HG02571 (cell line): ENCODE data around the gene SNX2.
"Not testable (repeated sequence)": the region's sequence is repeated elsewhere in the genome, so short reads cannot be mapped to it uniquely, and the experiment has no call there.

Experiments
- ATAC-seq: cut with Tn5 transposase; IDR thresholded peaks from one replicate; pipeline ENCODE4 v1.9.1; 2021; ENCODE audit warnings: mild to moderate bottlenecking, moderate library complexity; ENCODE audit not compliant: unreplicated experiment

Gene SNX2

DNA sequence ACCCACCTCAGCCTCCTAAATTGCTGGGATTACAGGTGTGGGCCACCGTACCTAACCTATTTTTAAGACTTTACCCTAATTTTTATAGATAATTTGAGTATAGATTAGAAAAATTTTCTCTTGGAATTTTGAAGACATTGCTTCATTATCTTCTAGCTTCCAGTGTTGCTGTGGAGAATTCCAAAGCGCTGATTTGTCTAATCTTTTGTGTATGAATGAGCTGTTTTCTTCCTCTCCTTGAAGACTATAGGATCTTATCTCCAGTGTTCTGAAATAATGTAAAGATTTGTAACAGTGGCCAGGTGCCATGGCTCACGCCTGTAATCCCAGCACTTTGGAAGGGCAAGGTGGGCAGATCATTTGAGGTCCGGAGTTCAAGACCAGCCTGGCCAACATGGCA, 64.9 kb downstream of the SNX2 start:
- no peak for ATAC-seq

DNA sequence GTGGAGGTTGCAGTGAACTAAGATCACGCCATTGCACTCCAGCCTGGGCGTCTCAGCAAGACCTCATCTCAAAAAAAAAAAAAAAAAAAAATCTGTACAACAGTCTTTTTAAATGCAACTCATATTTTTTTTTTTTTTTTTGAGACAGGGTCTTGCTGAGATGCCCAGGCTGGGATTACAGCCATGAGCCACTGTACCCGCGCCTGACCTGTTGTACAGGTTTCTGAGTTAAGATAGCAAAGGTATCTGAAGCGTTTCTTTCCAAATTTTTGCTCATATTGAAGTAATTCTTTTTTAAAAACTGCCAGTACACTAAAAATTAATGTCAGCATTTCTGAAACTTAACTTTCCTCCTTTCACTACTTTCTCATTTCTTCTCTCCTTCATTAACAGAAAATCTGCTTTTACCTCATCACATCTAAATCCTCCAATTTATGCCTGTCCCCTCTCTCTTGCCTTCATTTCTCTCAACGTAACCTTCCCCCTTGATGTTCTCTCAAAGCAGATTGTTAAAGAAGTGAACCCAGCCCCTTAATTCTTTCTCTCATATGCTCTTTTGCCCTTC, 67.2 kb downstream of the SNX2 start:
- ATAC-seq: no peak

DNA sequence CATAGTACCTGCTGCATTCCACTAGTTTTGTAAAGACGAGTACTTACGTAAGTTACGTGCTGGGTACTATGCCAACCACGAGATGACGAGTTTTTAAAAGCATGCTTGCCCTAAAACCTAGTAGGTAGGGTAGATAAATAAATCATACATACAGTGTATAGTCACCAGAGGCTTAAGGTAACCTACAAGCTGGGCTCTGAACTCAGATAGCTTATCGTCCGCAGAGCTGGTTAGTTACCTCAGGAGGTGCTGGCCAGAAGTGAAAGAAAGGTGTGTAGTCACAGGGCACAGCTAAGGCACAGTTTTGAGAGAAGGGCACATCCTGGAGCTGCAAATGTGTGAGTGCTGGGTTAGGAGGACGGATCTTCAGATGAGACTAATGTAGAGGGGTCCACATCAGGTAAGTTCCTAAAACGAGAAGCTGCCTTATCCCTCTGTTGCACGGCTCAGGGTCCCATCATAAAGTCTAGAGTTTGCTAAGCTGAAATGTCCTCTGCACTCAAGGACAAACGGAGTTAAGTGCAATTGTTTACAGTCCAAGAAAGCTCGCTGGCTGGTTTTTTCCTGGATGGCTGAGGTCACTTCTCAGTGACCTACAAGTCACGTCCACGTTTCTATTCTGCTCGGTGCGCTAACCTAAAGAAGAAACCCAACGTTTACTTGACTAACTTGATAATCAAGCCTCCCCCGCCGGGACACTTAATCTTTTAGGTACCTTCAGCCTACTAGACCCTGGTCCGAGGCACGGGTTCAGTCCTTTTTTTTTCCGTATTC, 69.4 kb downstream of the SNX2 start:
- ATAC-seq: peak; percentile 7

DNA sequence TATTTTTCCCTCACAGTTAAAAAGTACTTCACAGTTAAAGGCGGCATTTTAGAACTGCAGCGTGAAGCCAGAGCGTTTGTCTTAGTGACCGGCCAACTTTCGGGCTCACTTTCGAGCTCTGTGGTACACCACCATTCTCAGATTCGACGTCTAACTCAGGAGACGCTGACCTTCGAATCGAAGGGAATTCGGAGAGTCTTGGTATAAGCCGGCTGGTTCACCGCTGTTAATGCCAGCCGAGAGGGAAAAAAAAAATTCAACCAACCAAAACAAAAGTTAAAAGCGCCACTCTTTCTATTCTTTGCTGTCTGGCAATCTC, 70.0 kb downstream of the SNX2 start:
- peak; percentile 48 for ATAC-seq

DNA sequence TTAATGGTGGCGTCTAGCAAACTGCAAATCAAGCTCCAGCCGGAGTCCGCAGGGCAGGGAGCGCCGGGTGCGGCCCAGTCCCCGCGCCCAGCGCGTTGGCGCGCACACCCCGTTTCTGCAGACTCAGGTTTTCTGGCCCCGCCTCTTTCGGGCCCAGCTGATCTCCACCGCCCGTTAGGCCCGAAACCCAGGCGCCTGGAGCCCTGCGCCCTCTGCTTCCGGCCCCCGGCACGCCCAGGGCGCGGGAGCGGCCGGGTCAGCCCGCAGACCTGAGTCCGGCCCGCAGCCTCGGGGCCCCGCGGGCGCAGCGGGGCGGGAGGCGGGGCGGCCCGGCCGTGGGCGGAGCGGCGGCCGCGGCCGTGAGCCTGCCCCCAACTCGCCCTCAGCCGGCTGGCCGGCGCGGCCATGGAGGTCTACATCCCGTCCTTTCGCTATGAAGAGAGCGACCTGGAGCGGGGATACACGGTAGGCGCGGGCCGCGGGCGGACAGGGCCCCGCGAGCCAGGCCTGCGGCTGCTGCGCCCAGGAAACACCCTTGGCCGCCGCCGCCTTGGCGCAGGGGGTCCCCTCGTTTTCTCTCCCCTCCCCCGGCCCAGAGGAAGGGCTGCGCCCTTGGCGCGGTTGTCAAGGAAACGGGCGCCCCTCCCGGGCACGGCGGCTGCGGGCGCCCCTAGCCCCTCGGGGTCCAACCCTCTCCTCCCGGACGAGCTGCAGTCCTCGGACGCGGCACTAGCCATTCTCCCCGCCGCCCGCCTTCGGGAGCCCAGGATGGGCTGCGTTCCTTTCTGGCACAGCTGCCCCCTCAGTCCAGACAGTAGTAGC, 70.6 kb downstream of the SNX2 start, which contains the start of gene SNX24:
TSS of gene SNX24 (plus strand) at position 385 of the 822 bp plus-strand sequence. CDS start at position 406, 21 bp downstream.
- peak; percentile 75 for ATAC-seq

DNA sequence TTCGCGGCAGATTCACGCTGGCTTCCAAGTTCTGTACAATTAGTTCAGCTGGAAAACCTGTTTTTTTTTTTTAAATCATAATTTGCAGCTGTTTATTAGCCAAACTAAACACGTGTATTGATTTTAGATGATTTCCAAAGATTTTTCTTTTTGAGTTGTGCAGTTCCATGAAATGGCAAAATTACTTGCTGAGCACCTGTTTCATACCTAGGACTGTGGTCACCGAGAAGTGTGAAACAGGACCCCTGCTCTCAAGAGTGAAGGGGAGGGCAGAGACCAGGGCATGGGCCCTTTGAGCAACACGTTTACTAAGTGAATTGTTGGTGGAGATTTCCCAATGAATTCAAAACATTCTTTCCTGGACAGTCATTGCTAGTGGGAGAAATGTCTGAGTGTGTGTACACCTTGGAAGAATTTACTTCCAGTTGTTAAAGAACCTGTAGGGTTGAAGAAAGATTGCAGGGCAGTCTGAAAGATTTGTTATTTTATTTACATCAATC, 71.2 kb downstream of the SNX2 start:
- ATAC-seq: no peak

DNA sequence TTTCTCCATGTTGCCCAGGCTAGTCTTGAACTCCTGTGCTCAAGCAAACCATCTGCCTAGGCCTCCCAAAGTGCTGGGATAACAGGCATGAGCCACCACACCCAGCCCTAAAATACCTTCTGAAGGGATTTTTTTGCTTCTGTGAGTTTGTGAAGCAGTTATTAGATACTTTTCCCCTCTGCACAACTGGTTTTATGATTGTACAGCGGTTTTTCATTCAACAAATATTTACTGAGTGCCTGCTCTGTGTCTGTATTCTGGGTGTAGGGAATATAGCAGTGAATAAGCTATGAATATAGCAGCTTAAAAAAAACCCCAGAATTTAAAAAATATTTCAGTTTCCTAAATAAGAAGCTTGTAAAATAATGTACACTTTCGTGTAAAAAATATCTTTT, 72.8 kb downstream of the SNX2 start:
- ATAC-seq: no peak

DNA sequence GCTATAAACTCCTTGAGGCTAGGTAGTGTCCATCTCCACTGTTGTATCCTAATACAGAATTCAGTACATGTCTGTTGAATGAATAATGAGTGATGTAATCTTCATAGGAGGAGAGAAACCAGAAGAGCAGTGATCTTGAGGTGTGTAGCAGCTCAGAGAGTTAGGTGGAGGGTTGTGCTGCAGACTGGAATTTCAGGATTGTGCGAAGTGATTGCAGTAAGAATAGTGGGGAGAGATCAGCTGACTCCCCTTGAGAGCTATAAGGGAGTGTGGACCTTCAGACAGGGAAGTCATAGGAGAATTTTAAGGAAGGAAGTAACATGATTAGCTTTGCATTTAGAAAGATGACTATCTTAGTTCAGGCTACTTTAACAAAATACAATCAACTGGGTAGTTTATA, 74.9 kb downstream of the SNX2 start:
- ATAC-seq: no peak

DNA sequence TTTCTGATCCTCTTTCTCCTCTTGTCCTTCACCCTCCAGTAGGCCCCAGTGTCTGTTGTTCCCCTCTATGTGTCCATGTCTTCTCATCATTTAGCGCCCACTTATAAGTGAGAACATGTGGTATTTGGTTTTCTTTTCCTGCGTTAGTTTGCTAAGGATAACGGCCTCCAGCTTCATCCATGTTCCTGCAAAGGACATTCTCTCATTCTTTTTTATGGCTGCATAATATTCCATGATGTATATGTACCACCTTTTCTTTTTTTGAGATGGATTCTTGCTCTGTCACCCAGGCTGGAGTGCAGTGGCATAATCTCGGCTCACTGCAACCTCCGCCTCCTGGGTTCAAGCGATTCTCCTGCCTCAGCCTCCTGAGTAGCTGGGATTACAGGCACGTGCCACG, 82.7 kb downstream of the SNX2 start:
- ATAC-seq: not testable (repeated sequence)

DNA sequence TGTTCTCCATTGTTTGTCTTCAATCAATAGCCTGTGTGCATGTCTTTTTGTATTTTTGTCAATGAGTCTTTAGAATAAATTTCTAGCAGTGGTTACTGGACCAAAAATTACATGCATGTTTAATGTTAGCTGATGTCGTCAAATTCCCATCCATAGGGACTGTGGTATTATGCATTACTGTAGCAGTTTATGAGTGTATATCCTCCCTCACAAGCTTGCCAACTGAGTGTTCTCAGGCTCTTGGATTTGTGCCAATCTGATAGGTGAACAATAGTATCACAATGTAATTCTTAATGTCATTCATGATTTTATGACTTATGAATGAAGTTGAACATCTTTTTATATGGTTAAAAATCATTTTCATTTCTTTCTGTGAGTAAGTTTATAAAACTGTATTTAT, 83.6 kb downstream of the SNX2 start:
- no peak for ATAC-seq

DNA sequence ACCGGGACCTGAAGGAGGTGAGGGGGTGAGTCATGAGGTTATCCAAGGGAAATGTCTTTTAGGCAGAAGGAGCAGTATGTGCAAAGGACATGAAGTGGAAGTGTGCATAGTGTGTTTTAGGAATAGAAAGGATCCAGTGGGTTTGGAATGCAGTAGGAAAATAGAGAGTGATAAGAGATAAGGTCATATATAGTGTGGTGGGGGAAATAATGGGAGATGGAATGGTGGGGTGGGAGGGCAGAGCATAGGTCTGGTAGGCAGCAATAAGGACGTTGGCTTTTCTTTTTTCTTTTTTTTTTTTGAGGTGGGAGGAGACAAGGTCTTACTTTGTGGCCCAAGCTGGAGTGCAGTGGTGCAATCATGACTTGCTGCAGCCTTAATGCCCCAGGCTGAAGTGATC, 88.4 kb downstream of the SNX2 start:
- ATAC-seq: no peak

DNA sequence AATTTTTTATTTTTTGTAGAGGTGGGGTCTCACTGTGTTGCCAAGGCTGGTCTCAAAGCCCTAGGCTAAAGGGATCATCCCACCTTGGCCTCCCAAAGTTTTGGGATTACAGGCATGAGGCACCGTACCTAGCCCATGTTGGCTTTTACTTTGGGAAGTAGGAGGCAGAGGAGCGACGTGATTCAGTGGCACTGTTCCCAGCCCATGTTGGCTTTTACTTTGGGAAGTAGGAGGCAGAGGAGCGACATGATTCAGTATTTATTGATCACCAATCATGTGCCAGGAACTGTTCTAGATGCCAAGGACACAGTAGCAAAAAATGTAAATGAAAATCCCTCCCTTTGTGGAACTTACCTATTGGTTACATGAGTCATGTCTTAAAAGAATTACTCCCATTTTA, 88.8 kb downstream of the SNX2 start:
- ATAC-seq: no peak

DNA sequence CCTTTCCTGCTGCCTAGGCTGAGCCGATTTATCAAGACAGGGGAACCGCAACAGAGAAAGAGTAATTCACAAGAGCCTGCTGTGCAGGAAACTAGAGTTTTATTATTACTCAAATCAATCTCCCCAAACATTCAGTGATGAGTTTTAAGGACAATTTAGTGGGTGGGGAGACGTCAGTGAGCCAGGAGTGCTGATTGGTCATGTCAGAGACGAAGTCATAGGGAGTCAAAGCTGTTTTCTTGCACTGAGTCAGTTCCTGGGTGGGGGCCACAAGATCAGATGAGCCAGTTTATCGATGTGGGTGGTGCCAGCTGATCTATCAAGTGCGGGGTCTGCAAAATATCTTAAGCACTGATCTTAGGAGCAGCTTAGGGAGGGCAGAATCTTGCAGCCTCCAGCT, 89.5 kb downstream of the SNX2 start:
- no peak for ATAC-seq

DNA sequence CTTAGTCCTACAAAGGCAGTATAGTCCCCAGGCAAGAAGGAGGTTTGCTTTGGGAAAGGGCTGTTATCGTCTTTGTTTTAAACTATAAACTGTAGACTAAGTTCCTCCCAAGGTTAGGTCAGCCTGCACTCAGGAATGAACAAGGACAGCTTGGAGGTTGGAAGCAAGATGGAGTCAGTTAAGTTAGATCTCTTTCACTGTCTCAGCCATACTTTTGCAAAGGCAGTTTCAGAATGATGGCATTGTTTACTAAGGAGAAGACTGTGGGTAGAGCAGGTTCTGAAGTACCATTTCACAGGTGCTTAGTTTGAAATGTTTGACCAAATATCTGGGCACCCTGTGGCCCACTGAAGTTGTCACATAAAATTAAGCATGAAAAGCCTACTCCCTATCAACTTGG, 90.0 kb downstream of the SNX2 start:
- no peak for ATAC-seq

DNA sequence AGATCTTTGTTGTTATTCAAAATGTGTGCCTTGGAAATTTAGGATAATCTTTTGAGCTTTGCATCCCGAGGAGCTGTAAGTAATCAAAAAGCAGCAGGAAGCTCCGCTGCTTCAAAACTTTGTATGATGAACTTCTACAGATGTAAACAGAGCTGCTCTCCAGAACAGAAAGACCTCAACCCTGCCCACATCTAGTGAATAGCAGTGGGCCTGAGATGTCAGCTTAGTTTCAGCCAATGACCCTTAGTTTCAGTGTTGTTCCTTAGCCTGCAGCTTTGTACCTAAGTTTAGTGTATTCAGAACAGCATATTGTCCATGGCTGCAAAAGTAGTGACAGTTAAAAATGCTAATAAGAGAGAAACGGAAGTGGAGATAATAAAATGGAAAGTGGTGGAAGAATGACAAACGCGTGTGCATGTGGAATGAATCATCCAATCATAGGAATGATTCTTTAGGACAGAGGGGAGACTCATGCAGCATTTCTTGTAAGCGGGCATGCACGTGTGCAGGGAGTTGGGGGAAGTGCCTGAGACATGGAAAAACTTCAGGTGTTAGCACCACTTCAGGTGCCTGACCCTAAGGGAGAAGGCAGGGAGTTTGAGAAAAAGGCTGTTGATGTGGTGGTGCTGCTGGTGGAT, 95.5 kb downstream of the SNX2 start:
- no peak for ATAC-seq

DNA sequence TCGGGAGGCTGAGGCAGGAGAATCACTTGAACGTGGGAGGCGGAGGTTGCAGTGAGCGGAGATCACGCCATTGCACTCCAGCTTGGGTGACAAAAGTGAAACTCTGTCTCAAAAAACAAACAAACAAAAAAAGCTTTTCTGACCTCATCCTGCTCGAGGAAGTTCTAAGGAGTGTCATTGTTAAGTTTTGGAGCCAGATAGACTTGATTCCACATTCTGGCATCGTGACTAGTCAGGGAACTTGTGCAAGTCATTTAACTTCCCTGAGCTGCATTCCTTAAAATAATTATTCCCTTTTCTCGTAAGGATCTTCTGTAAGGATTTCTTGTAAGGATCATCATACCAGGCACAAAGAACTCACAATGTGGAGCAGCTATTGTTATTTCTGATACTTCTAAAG, 96.8 kb downstream of the SNX2 start:
- ATAC-seq: no peak

DNA sequence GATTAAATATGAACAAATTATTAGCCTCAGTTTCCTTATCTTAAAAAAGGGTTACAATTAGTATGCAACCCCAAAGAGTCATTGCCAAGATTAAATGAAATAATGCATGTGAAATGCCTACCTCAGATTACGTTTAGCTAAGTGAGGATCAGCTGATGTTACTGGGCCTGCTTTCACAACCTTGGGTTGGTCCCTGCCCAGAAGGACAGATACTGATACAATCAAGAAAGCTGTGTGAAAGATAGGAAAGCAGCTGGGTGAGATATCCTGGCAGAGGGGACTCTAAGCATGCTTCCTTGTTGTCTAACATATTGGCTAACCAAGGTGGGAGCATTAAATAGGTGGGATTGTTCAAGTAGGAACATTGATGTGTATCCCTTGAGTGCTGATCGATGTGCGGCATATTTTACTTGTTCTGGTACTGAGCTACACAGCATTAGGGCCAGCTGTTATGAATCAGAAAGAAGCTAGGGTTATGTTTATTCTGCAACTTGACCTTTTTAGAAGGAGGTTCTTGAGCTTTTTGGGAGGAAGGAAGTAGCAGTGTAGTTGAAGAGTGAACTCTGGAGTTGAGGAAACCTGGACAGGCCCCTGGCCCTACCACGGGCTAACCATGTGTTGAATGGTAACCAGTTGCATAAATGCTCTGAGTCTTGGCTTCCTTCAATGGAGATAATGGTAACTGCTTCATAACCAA, 99.4 kb downstream of the SNX2 start:
- ATAC-seq: no peak

DNA sequence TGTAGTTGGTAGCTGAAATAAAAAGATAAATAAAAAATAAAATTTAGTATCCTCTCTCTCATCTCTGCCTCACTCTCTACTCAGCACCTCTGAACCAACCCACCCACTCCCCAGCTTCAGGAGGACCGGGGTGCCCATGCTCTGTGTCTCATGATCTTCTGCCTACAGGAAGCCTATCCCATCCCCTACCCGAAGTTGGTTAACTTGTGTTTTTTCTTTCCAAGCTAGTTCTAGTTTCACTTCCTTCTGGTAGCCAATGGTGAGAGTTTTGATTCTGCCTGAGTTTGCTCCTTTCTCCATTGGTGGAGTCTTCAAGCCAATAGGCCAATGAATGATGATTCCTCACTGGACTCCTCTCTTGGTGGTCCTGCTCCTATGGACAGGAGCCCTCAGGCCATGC, 102.6 kb downstream of the SNX2 start:
- no peak for ATAC-seq

DNA sequence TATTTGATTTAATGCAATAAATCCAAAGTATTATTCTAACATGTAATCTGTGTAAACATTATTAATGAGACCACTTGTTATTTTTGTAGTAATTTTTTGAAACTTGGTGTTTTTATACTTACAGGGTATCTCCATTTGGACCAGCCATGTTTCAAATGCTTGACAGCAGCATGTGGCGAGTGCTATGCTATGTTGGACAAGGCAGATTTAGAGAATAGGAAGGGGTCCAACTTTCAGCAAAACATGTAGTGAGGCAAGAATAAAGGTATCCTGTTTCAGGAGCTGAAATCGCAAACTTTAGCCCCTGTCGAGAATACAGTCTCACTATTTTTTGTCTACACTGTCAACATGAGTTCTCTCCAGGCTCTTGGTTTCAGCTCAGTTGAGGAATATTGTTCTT, 104.2 kb downstream of the SNX2 start:
- ATAC-seq: no peak
